ENCODE results near the gene ADAM30.
"Not testable (repeated sequence)": the region's sequence is repeated elsewhere in the genome, so short reads cannot be mapped to it uniquely, and the experiment has no call there.

Gene ADAM30

DNA sequence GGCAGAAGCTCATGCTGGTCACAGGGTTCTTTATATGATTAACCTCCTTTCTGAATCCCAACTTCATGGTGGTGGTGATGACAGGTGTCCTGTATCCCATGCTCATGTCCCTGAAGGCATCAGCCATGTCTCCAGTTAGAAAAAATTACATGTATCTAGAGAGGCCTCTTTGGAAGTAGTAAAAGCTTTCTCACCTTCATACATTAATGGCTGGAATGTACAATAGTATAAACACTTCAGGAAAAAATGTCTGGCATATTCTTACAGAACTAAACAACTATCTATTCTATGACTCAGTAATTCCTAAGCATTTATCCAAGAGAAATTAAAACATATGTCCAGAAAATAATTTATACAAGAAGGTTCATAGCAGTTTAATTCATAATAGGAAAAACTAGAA is 34.0 kb downstream of the ADAM30 start:
- no peaks in the 10 kb centered on the region for H3K9me3 ChIP-seq (ENCODE audit: control insufficient read depth, low read length)
- H3K27me3 ChIP-seq (ENCODE audit: control insufficient read depth, insufficient read depth, low read length, poor library complexity, severe bottlenecking), result no peaks in the 10 kb centered on the region
- H3K4me3 ChIP-seq (ENCODE audit: insufficient read depth, low read depth, low read length), result no peak overlapping the region
- H3K36me3 ChIP-seq (ENCODE audit: control insufficient read depth, insufficient read depth, low read length), result no peaks in the 10 kb centered on the region
- H3K4me1 ChIP-seq (ENCODE audit: control insufficient read depth, insufficient read depth, low read length), result no peaks in the 10 kb centered on the region
- H3K27ac ChIP-seq (ENCODE audit: insufficient read depth, low read depth, low read length, poor library complexity, severe bottlenecking), result no peak overlapping the region

DNA sequence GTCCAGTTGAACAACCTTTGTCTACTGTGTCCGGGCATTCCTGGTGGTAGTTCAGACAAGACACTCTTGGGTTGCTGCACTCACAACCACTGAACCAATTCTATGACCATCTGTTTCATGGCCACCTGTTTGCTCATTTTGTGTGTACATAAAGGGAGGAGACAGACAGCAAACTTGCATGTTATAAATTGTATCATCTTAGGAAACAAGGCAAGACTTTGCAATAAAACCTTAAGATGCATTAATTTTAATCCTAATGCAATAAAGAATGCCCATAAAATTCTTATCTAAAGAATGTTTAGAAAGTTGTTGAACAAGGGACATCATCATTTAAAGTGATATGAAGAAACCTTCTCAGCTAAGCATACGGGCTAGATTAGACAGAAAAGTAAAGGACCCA is 34.8 kb downstream of the ADAM30 start:
- no peak overlapping the region for H3K27ac ChIP-seq (ENCODE audit: insufficient read depth, low read depth, low read length, poor library complexity, severe bottlenecking)

GRCh38 chr1:119859647-119860046 is 36.7 kb downstream of the ADAM30 start:
- H3K27me3 ChIP-seq (ENCODE audit: control insufficient read depth, insufficient read depth, low read length, poor library complexity, severe bottlenecking), result no peaks in the 10 kb centered on the region
- no peaks in the 10 kb centered on the region for H3K9me3 ChIP-seq (ENCODE audit: control insufficient read depth, low read length)
- no peak overlapping the region for H3K27ac ChIP-seq (ENCODE audit: insufficient read depth, low read depth, low read length, poor library complexity, severe bottlenecking)
- no peaks in the 10 kb centered on the region for H3K4me1 ChIP-seq (ENCODE audit: control insufficient read depth, insufficient read depth, low read length)
- H3K4me3 ChIP-seq (ENCODE audit: insufficient read depth, low read depth, low read length), result no peak overlapping the region
- no peaks in the 10 kb centered on the region for H3K36me3 ChIP-seq (ENCODE audit: control insufficient read depth, insufficient read depth, low read length)
- WGBS, 2 experiments, result 90 to 93% methylated on average over 4 of the region's 4 CpGs

More for the DNA sequence above, 34.8 kb downstream of the ADAM30 start:
- no peak overlapping the region for H3K4me3 ChIP-seq (ENCODE audit: insufficient read depth, low read depth, low read length)
- H3K4me1 ChIP-seq (ENCODE audit: control insufficient read depth, insufficient read depth, low read length), result no peaks in the 10 kb centered on the region
- 98 to 99% methylated on average over 2 of the region's 2 CpGs for WGBS, 2 experiments
- H3K27me3 ChIP-seq (ENCODE audit: control insufficient read depth, insufficient read depth, low read length, poor library complexity, severe bottlenecking), result no peaks in the 10 kb centered on the region
- H3K36me3 ChIP-seq (ENCODE audit: control insufficient read depth, insufficient read depth, low read length), result no peaks in the 10 kb centered on the region
- H3K9me3 ChIP-seq (ENCODE audit: control insufficient read depth, low read length), result no peaks in the 10 kb centered on the region

GRCh38 chr1:119858556-119859214 is 37.6 kb downstream of the ADAM30 start:
- not testable (repeated sequence) for H3K9me3 ChIP-seq (ENCODE audit: control insufficient read depth, low read length); H3K27ac ChIP-seq (ENCODE audit: insufficient read depth, low read depth, low read length, poor library complexity, severe bottlenecking); H3K36me3 ChIP-seq (ENCODE audit: control insufficient read depth, insufficient read depth, low read length); H3K4me3 ChIP-seq (ENCODE audit: insufficient read depth, low read depth, low read length); H3K4me1 ChIP-seq (ENCODE audit: control insufficient read depth, insufficient read depth, low read length); H3K27me3 ChIP-seq (ENCODE audit: control insufficient read depth, insufficient read depth, low read length, poor library complexity, severe bottlenecking)
- WGBS, 2 experiments, result 88 to 90% methylated on average over 4 of the region's 4 CpGs

GRCh38 chr1:119858126-119858525 is 38.2 kb downstream of the ADAM30 start:
- Histone ChIP-seq H3K27ac (ENCODE audit: insufficient read depth, low read depth, low read length, poor library complexity, severe bottlenecking) (no peak overlapping the region), H3K36me3 (ENCODE audit: control insufficient read depth, insufficient read depth, low read length) (no peaks in the 10 kb centered on the region), H3K9me3 (ENCODE audit: control insufficient read depth, low read length) (no peaks in the 10 kb centered on the region), H3K4me3 (ENCODE audit: insufficient read depth, low read depth, low read length) (no peak overlapping the region), H3K27me3 (ENCODE audit: control insufficient read depth, insufficient read depth, low read length, poor library complexity, severe bottlenecking) (no peaks in the 10 kb centered on the region), H3K4me1 (ENCODE audit: control insufficient read depth, insufficient read depth, low read length) (no peaks in the 10 kb centered on the region)
- 93% methylated on average over 2 of the region's 2 CpGs for WGBS, 2 experiments

DNA sequence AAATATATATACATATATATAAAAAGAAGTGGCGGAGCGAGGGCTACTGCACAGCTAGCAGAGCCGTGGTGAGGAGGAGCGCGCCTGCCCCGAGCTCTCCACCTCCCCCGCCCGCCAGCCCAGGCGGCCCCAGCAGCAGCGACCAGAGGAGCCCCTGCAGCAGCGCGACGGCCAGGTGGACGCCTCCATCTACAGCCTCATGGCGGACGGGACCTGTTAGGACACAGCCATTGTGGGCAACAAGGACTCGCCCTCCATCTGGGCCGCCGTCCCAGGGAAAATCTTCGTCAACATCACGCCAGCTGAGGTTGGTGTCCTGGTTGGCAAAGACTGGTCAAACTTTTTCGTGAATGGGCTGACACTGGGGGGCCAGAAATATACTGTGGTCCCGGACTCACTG is 43.2 kb downstream of the ADAM30 start:
- Histone ChIP-seq H3K4me1 (ENCODE audit: control insufficient read depth, insufficient read depth, low read length) (no peaks in the 10 kb centered on the region), H3K36me3 (ENCODE audit: control insufficient read depth, insufficient read depth, low read length) (no peaks in the 10 kb centered on the region), H3K9me3 (ENCODE audit: control insufficient read depth, low read length) (no peaks in the 10 kb centered on the region), H3K27me3 (ENCODE audit: control insufficient read depth, insufficient read depth, low read length, poor library complexity, severe bottlenecking) (no peaks in the 10 kb centered on the region), H3K4me3 (ENCODE audit: insufficient read depth, low read depth, low read length) (no peak overlapping the region), H3K27ac (ENCODE audit: insufficient read depth, low read depth, low read length, poor library complexity, severe bottlenecking) (no peak overlapping the region)
- 96 to 97% methylated on average over 23 of the region's 23 CpGs for WGBS, 2 experiments

DNA sequence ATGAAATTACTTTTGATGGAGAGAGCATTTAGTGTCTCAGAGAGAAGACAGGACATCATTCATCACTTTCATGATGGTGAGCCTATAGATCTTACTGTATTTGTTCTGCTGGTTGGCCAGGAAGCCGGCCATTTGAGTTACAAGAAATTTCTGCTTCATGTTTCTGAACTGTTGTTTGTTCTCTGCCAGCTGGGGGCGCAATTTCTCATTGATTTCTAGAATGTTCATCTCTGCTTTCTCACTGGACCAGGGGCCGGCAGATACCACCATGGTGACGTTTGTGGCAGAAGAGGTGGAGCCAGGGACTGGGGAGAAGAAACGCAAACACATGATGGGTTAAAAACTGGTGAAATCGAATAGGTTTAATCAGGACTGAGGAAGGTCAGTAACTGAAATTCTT is 52.1 kb downstream of the ADAM30 start:
- not testable (repeated sequence) for H3K4me3 ChIP-seq (ENCODE audit: insufficient read depth, low read depth, low read length); H3K27me3 ChIP-seq (ENCODE audit: control insufficient read depth, insufficient read depth, low read length, poor library complexity, severe bottlenecking); H3K4me1 ChIP-seq (ENCODE audit: control insufficient read depth, insufficient read depth, low read length); H3K36me3 ChIP-seq (ENCODE audit: control insufficient read depth, insufficient read depth, low read length); H3K27ac ChIP-seq (ENCODE audit: insufficient read depth, low read depth, low read length, poor library complexity, severe bottlenecking); H3K9me3 ChIP-seq (ENCODE audit: control insufficient read depth, low read length)
- WGBS, 2 experiments, result 74 to 79% methylated on average over 6 of the region's 6 CpGs

All from ectodermal cell (in vitro differentiated cells).